Activated CD4-positive, alpha-beta T cell treated with anti-CD3 and anti-CD28 coated beads, Interleukin-2, amount 50 U/mL, for 1 hour (primary cell): ENCODE measurements around the gene MARS1.
A peak's percentile ranks its signal among the peaks of the same experiment; 100 is the strongest.
"Not testable (repeated sequence)": the region's sequence is repeated elsewhere in the genome, so short reads cannot be mapped to it uniquely, and the experiment has no call there.

ENCODE experiments used
- DNase-seq: peaks from one replicate; pipeline ENCODE4 v3.0.0-alpha.2; 2020

MARS1 gene

GRCh38 chr12:57474430-57474829, 13.4 kb upstream of the MARS1 start:
- no peak for DNase-seq

GRCh38 chr12:57474862-57475261, 13.0 kb upstream of the MARS1 start:
- no peak for DNase-seq

GRCh38 chr12:57475271-57476161, 12.4 kb upstream of the MARS1 start:
- DNase-seq: no peak

- peak; percentile 73 for DNase-seq
Measured at GRCh38 chr12:57476162-57476992, 11.5 kb upstream of the MARS1 start.

- no peak for DNase-seq
Measured at GRCh38 chr12:57476993-57477709, 10.7 kb upstream of the MARS1 start.

GRCh38 chr12:57477710-57478681, 9.9 kb upstream of the MARS1 start:
- DNase-seq: peak; percentile 58

- DNase-seq: no peak
Measured at GRCh38 chr12:57479043-57479375, 8.9 kb upstream of the MARS1 start.

- DNase-seq: peak; percentile 60
Measured at GRCh38 chr12:57479376-57480115, 8.3 kb upstream of the MARS1 start, which contains the start of gene ARHGAP9. Gene ARHGAP9 (minus strand): TSS chr12:57479866. CDS start chr12:57479406, 460 bp downstream.

GRCh38 chr12:57481671-57482070, 6.2 kb upstream of the MARS1 start:
- DNase-seq: no peak

GRCh38 chr12:57483466-57483865, 4.4 kb upstream of the MARS1 start:
- DNase-seq: no peak

- DNase-seq: no peak
Measured at GRCh38 chr12:57485695-57486094, 2.2 kb upstream of the MARS1 start.

GRCh38 chr12:57487055-57487596, 742 bp upstream of the MARS1 start:
- DNase-seq: no peak

- DNase-seq: no peak
Measured at GRCh38 chr12:57488402-57489156, 711 bp downstream of the MARS1 start.

GRCh38 chr12:57489157-57489641, 1.3 kb downstream of the MARS1 start:
- DNase-seq: no peak

- no peak for DNase-seq
Measured at GRCh38 chr12:57490126-57490525, 2.3 kb downstream of the MARS1 start.

- no peak for DNase-seq
Measured at GRCh38 chr12:57491393-57492280, 3.8 kb downstream of the MARS1 start.

GRCh38 chr12:57495051-57495701, 7.3 kb downstream of the MARS1 start:
- not testable (repeated sequence) for DNase-seq

- DNase-seq: no peak
Measured at GRCh38 chr12:57496822-57497221, 9.0 kb downstream of the MARS1 start.
